ENCODE data around the gene TFDP2.
"Not testable (repeated sequence)": the region's sequence is repeated elsewhere in the genome, so short reads cannot be mapped to it uniquely, and the experiment has no call there.

Gene TFDP2

GRCh38 chr3:142021127-142021526 lies 128.2 kb downstream of the TFDP2 start:
- DNase-seq (ENCODE audit: low read depth) = no peak

GRCh38 chr3:142019794-142020320 lies 129.5 kb downstream of the TFDP2 start:
- DNase-seq (ENCODE audit: low read depth) = peak; percentile 38

- DNase-seq (ENCODE audit: low read depth) = no peak
These were observed 135.4 kb downstream of the TFDP2 start for GRCh38 chr3:142013993-142014392.

GRCh38 chr3:142013326-142013980 lies 135.9 kb downstream of the TFDP2 start:
- no peak for DNase-seq (ENCODE audit: low read depth)

- DNase-seq (ENCODE audit: low read depth) = no peak
These were observed 140.3 kb downstream of the TFDP2 start for GRCh38 chr3:142009029-142009428.

- DNase-seq (ENCODE audit: low read depth) = no peak
These were observed 141.5 kb downstream of the TFDP2 start for GRCh38 chr3:142007710-142008399.

- not testable (repeated sequence) for DNase-seq (ENCODE audit: low read depth)
These were observed 144.4 kb downstream of the TFDP2 start for GRCh38 chr3:142004957-142005356.

GRCh38 chr3:142004025-142004424 lies 145.3 kb downstream of the TFDP2 start:
- DNase-seq (ENCODE audit: low read depth) = no peak

GRCh38 chr3:142003291-142003690 lies 146.1 kb downstream of the TFDP2 start:
- DNase-seq (ENCODE audit: low read depth) = no peak

GRCh38 chr3:142000325-142000870 lies 148.9 kb downstream of the TFDP2 start:
- no peak for DNase-seq (ENCODE audit: low read depth)

GRCh38 chr3:141998669-141999290 lies 150.6 kb downstream of the TFDP2 start:
- DNase-seq (ENCODE audit: low read depth) = no peak

- DNase-seq (ENCODE audit: low read depth) = peak; percentile 32
These were observed 152.9 kb downstream of the TFDP2 start for GRCh38 chr3:141996437-141996836.

GRCh38 chr3:141994856-141995255 lies 154.5 kb downstream of the TFDP2 start:
- DNase-seq (ENCODE audit: low read depth) = no peak

GRCh38 chr3:141992512-141992911 lies 156.8 kb downstream of the TFDP2 start:
- DNase-seq (ENCODE audit: low read depth) = peak; percentile 17

- peak; percentile 17 for DNase-seq (ENCODE audit: low read depth)
These were observed 162.7 kb downstream of the TFDP2 start for GRCh38 chr3:141986548-141987107.

- DNase-seq (ENCODE audit: low read depth) = no peak
These were observed 168.3 kb downstream of the TFDP2 start for GRCh38 chr3:141981084-141981483.

GRCh38 chr3:141979050-141979671 lies 170.2 kb downstream of the TFDP2 start:
- DNase-seq (ENCODE audit: low read depth) = peak; percentile 88

- not testable (repeated sequence) for DNase-seq (ENCODE audit: low read depth)
These were observed 174.6 kb downstream of the TFDP2 start for GRCh38 chr3:141974777-141975176.

GRCh38 chr3:141972399-141972798 lies 176.9 kb downstream of the TFDP2 start:
- DNase-seq (ENCODE audit: low read depth) = peak; percentile 83

- DNase-seq (ENCODE audit: low read depth) = no peak
These were observed 177.8 kb downstream of the TFDP2 start for GRCh38 chr3:141971571-141971970.

- DNase-seq (ENCODE audit: low read depth) = no peak
These were observed 179.6 kb downstream of the TFDP2 start for GRCh38 chr3:141969711-141970110.

- DNase-seq (ENCODE audit: low read depth) = no peak
These were observed 183.9 kb downstream of the TFDP2 start for GRCh38 chr3:141965471-141965870.

All from amniotic epithelial cell (primary cell).